Esophagus squamous epithelium (tissue), 4 donors: ENCODE results near the gene ABHD2.

Source experiments
- POLR2A ChIP-seq, 4 donors: fragments of 450-650 bp; IDR thresholded peaks; one replicate each; pipeline ENCODE4 v1.6.1; 2017; ENCODE audit warnings: antibody characterized with exemption in 4 of 4, mild to moderate bottlenecking in 4 of 4, moderate library complexity in 3 of 4
- TF ChIP-seq, protein P1 (sequence below), 6 experiments: fragments of 450-650 bp in 4 of 6; fragments of 200-600 bp in 2 of 6; sonication (generic) in 2 of 6; IDR thresholded peaks; one replicate each; pipeline ENCODE4 v1.5.1; 2016 to 2019; ENCODE audit warnings: antibody characterized with exemption in 6 of 6, mild to moderate bottlenecking in 4 of 6, moderate library complexity in 4 of 6

DNA sequence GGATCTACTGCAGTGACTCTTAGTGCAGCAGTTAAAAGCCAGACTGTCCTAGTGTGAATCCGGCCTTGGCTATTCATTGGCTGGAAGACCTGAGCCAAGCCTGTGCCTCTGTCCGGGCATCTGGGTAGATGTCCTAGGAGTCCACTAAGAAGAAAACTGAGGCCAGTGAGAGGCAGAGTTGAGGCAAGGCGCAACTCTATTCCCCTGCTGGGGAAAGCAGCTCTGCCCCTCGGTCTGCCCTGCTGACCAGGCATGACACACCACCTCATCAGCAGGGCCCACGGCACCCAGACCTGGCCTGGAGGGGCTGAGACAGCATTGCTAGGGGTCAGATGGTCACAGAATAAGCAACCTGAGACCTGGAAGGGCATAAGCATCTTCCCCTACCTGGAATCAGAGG, 46.7 kb upstream of the ABHD2 start:
- TF ChIP-seq, protein P1, sequence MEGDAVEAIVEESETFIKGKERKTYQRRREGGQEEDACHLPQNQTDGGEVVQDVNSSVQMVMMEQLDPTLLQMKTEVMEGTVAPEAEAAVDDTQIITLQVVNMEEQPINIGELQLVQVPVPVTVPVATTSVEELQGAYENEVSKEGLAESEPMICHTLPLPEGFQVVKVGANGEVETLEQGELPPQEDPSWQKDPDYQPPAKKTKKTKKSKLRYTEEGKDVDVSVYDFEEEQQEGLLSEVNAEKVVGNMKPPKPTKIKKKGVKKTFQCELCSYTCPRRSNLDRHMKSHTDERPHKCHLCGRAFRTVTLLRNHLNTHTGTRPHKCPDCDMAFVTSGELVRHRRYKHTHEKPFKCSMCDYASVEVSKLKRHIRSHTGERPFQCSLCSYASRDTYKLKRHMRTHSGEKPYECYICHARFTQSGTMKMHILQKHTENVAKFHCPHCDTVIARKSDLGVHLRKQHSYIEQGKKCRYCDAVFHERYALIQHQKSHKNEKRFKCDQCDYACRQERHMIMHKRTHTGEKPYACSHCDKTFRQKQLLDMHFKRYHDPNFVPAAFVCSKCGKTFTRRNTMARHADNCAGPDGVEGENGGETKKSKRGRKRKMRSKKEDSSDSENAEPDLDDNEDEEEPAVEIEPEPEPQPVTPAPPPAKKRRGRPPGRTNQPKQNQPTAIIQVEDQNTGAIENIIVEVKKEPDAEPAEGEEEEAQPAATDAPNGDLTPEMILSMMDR (IDR thresholded peaks at IDR 0.05), result no peak
- no peak for TF ChIP-seq POLR2A (IDR thresholded peaks at IDR 0.05)
